Measurements from ENCODE around the gene SPATA24. TPM values are rescaled to one million over a fixed set of nuclear protein-coding genes. Genes with fewer than 3 reads are reported as not detected.

SPATA24 gene
- polyA plus RNA-seq, 1 donor = 11.3 TPM

- Histone ChIP-seq H3K9me3 (ENCODE audit: control insufficient read depth, low read depth, low read length) (no peaks in the 10 kb centered on the region), H3K27ac (ENCODE audit: low read length) (peak within 1 kb of the TSS; percentile 86), H3K4me3 (ENCODE audit: low read length) (peak within 1 kb of the TSS; percentile 65), H3K4me1 (ENCODE audit: control insufficient read depth, insufficient read depth, low read length) (peaks cover 13% of the 10 kb centered on the region), H3K27me3 (ENCODE audit: control insufficient read depth, insufficient read depth, low read length) (no peaks in the 10 kb centered on the region), H3K36me3 (ENCODE audit: control insufficient read depth, insufficient read depth, low read length) (no peaks in the 10 kb centered on the region)
- peak; percentile 89 to 93 for DNase-seq
- WGBS (ENCODE audit: insufficient coverage, low lambda C conversion rate) = no CpG with 5 or more reads among the region's 49 CpGs
These were observed 35.4 kb upstream of the SPATA24 start, which contains the start of gene DNAJC18 for GRCh38 chr5:139439013-139439903. Gene DNAJC18, minus strand, starts transcription at chr5:139439525. Its CDS starts 80 bp downstream, at chr5:139439445.

DNA sequence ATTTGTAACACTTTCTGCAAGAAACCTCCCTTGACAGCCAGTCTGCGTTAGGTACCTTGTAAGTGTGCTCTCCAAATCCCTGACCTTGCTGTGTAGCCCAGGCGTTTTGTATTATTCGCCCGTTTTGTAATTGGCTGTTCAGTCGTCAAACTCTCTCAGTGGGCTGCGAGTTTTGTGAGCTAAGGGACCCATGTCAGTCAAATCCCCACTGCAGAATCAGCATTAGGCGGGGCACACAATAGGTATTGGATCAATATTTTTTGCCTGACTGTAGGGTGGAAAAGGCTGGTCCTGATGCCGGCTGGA lies 34.8 kb upstream of the SPATA24 start:
- WGBS (ENCODE audit: insufficient coverage, low lambda C conversion rate) = no CpG with 5 or more reads among the region's 8 CpGs
- peak overlapping the region; percentile 65 for H3K4me3 ChIP-seq (ENCODE audit: low read length)

GRCh38 chr5:139435676-139436075 lies 31.8 kb upstream of the SPATA24 start:
- no peaks in the 10 kb centered on the region for H3K27me3 ChIP-seq (ENCODE audit: control insufficient read depth, insufficient read depth, low read length)
- no CpG with 5 or more reads among the region's 3 CpGs for WGBS (ENCODE audit: insufficient coverage, low lambda C conversion rate)
- peaks cover 2% of the 10 kb centered on the region for H3K36me3 ChIP-seq (ENCODE audit: control insufficient read depth, insufficient read depth, low read length)
- no peaks in the 10 kb centered on the region for H3K9me3 ChIP-seq (ENCODE audit: control insufficient read depth, low read depth, low read length)
- no peak overlapping the region for H3K4me3 ChIP-seq (ENCODE audit: low read length)
- DNase-seq = no peak
- H3K27ac ChIP-seq (ENCODE audit: low read length) = no peak overlapping the region
- peaks cover 13% of the 10 kb centered on the region for H3K4me1 ChIP-seq (ENCODE audit: control insufficient read depth, insufficient read depth, low read length)

More for the DNA sequence above, 34.8 kb upstream of the SPATA24 start:
- H3K4me1 ChIP-seq (ENCODE audit: control insufficient read depth, insufficient read depth, low read length) = peaks cover 13% of the 10 kb centered on the region
- H3K9me3 ChIP-seq (ENCODE audit: control insufficient read depth, low read depth, low read length) = no peaks in the 10 kb centered on the region
- H3K27me3 ChIP-seq (ENCODE audit: control insufficient read depth, insufficient read depth, low read length) = no peaks in the 10 kb centered on the region
- no peaks in the 10 kb centered on the region for H3K36me3 ChIP-seq (ENCODE audit: control insufficient read depth, insufficient read depth, low read length)
- peak overlapping the region; percentile 41 for H3K27ac ChIP-seq (ENCODE audit: low read length)
- DNase-seq = no peak

- Histone ChIP-seq H3K9me3 (ENCODE audit: control insufficient read depth, low read depth, low read length) (no peaks in the 10 kb centered on the region), H3K27ac (ENCODE audit: low read length) (no peak overlapping the region), H3K36me3 (ENCODE audit: control insufficient read depth, insufficient read depth, low read length) (peaks cover 5% of the 10 kb centered on the region), H3K4me3 (ENCODE audit: low read length) (no peak overlapping the region), H3K4me1 (ENCODE audit: control insufficient read depth, insufficient read depth, low read length) (no peaks in the 10 kb centered on the region), H3K27me3 (ENCODE audit: control insufficient read depth, insufficient read depth, low read length) (no peaks in the 10 kb centered on the region)
- no CpG with 5 or more reads among the region's 1 CpG for WGBS (ENCODE audit: insufficient coverage, low lambda C conversion rate)
- DNase-seq = no peak
These were observed 27.8 kb upstream of the SPATA24 start for GRCh38 chr5:139431706-139432105.

- Histone ChIP-seq H3K4me1 (ENCODE audit: control insufficient read depth, insufficient read depth, low read length) (no peaks in the 10 kb centered on the region), H3K27ac (ENCODE audit: low read length) (no peak overlapping the region), H3K27me3 (ENCODE audit: control insufficient read depth, insufficient read depth, low read length) (no peaks in the 10 kb centered on the region), H3K9me3 (ENCODE audit: control insufficient read depth, low read depth, low read length) (no peaks in the 10 kb centered on the region), H3K36me3 (ENCODE audit: control insufficient read depth, insufficient read depth, low read length) (peaks cover 10% of the 10 kb centered on the region), H3K4me3 (ENCODE audit: low read length) (no peak overlapping the region)
- no CpG with 5 or more reads among the region's 2 CpGs for WGBS (ENCODE audit: insufficient coverage, low lambda C conversion rate)
- DNase-seq = no peak
These were observed 26.1 kb upstream of the SPATA24 start for GRCh38 chr5:139430015-139430414.

- Histone ChIP-seq H3K36me3 (ENCODE audit: control insufficient read depth, insufficient read depth, low read length) (peaks cover 15% of the 10 kb centered on the region), H3K4me1 (ENCODE audit: control insufficient read depth, insufficient read depth, low read length) (no peaks in the 10 kb centered on the region), H3K27ac (ENCODE audit: low read length) (no peak overlapping the region), H3K9me3 (ENCODE audit: control insufficient read depth, low read depth, low read length) (no peaks in the 10 kb centered on the region), H3K4me3 (ENCODE audit: low read length) (no peak overlapping the region), H3K27me3 (ENCODE audit: control insufficient read depth, insufficient read depth, low read length) (no peaks in the 10 kb centered on the region)
- no peak for DNase-seq
- WGBS (ENCODE audit: insufficient coverage, low lambda C conversion rate) = no CpG with 5 or more reads among the region's 8 CpGs
These were observed 22.5 kb upstream of the SPATA24 start for GRCh38 chr5:139426203-139426885.

- H3K4me1 ChIP-seq (ENCODE audit: control insufficient read depth, insufficient read depth, low read length) = no peaks in the 10 kb centered on the region
- H3K4me3 ChIP-seq (ENCODE audit: low read length) = no peak overlapping the region
- no peak for DNase-seq
- 88% methylated on average over 2 of the region's 5 CpGs for WGBS (ENCODE audit: insufficient coverage, low lambda C conversion rate)
- H3K9me3 ChIP-seq (ENCODE audit: control insufficient read depth, low read depth, low read length) = no peaks in the 10 kb centered on the region
- H3K27me3 ChIP-seq (ENCODE audit: control insufficient read depth, insufficient read depth, low read length) = no peaks in the 10 kb centered on the region
- no peak overlapping the region for H3K27ac ChIP-seq (ENCODE audit: low read length)
- peaks cover 13% of the 10 kb centered on the region for H3K36me3 ChIP-seq (ENCODE audit: control insufficient read depth, insufficient read depth, low read length)
These were observed 21.6 kb upstream of the SPATA24 start for GRCh38 chr5:139425497-139425896.

- H3K9me3 ChIP-seq (ENCODE audit: control insufficient read depth, low read depth, low read length) = no peaks in the 10 kb centered on the region
- WGBS (ENCODE audit: insufficient coverage, low lambda C conversion rate) = 60% methylated on average over 1 of the region's 5 CpGs
- peaks cover 22% of the 10 kb centered on the region for H3K4me1 ChIP-seq (ENCODE audit: control insufficient read depth, insufficient read depth, low read length)
- peaks cover 21% of the 10 kb centered on the region for H3K36me3 ChIP-seq (ENCODE audit: control insufficient read depth, insufficient read depth, low read length)
- DNase-seq = peak; percentile 48 to 68
- H3K4me3 ChIP-seq (ENCODE audit: low read length) = no peak overlapping the region
- no peak overlapping the region for H3K27ac ChIP-seq (ENCODE audit: low read length)
- H3K27me3 ChIP-seq (ENCODE audit: control insufficient read depth, insufficient read depth, low read length) = no peaks in the 10 kb centered on the region
These were observed 18.5 kb upstream of the SPATA24 start for GRCh38 chr5:139422307-139422893.

GRCh38 chr5:139419226-139420192 lies 15.6 kb upstream of the SPATA24 start:
- WGBS (ENCODE audit: insufficient coverage, low lambda C conversion rate) = 33% methylated on average over 1 of the region's 9 CpGs
- H3K4me3 ChIP-seq (ENCODE audit: low read length) = no peak overlapping the region
- H3K36me3 ChIP-seq (ENCODE audit: control insufficient read depth, insufficient read depth, low read length) = peaks cover 13% of the 10 kb centered on the region
- H3K27me3 ChIP-seq (ENCODE audit: control insufficient read depth, insufficient read depth, low read length) = no peaks in the 10 kb centered on the region
- peak overlapping the region; percentile 79 for H3K27ac ChIP-seq (ENCODE audit: low read length)
- H3K9me3 ChIP-seq (ENCODE audit: control insufficient read depth, low read depth, low read length) = no peaks in the 10 kb centered on the region
- H3K4me1 ChIP-seq (ENCODE audit: control insufficient read depth, insufficient read depth, low read length) = peaks cover 24% of the 10 kb centered on the region
- peak; percentile 63 to 87 for DNase-seq
